Smooth muscle cell (in vitro differentiated cells): Measurements from ENCODE around the gene HTRA1. TPM values are rescaled to one million over a fixed set of nuclear protein-coding genes. Genes with fewer than 3 reads are reported as not detected.
A peak's percentile ranks its signal among the peaks of the same experiment; 100 is the strongest.

ENCODE experiments used
- DNase-seq: peaks from one replicate; lab custom pipeline; 2025; ENCODE audit not compliant: unreplicated experiment; lab: John Stamatoyannopoulos, UW
- H2AFZ ChIP-seq: fragments of 200-600 bp; sonication (generic); 2 replicates; pipeline ENCODE4 v1.6.0; 2016; ENCODE audit warnings: antibody characterized with exemption, low read depth, mild to moderate bottlenecking
- H3F3A ChIP-seq: fragments of 200-600 bp; sonication (generic); 2 replicates; pipeline ENCODE4 v1.6.0; 2017; ENCODE audit warnings: antibody characterized with exemption, low read depth
- H3K27ac ChIP-seq: fragments of 200-600 bp; sonication (generic); 2 replicates; pipeline ENCODE4 v1.5.1; 2016; ENCODE audit warnings: low read depth, mild to moderate bottlenecking
- H3K27me3 ChIP-seq: fragments of 200-600 bp; sonication (generic); 2 replicates; pipeline ENCODE4 v1.6.1; 2016; ENCODE audit warnings: low read depth, mild to moderate bottlenecking
- H3K36me3 ChIP-seq: fragments of 200-600 bp; sonication (generic); 2 replicates; pipeline ENCODE4 v1.5.1; 2016; ENCODE audit warnings: low read depth
- H3K4me1 ChIP-seq: fragments of 200-600 bp; sonication (generic); 2 replicates; pipeline ENCODE4 v1.5.1; 2016; ENCODE audit warnings: low read depth
- H3K4me2 ChIP-seq: fragments of 200-600 bp; sonication (generic); 2 replicates; pipeline ENCODE4 v1.6.0; 2016; ENCODE audit warnings: mild to moderate bottlenecking
- H3K4me3 ChIP-seq: fragments of 200-600 bp; sonication (generic); 2 replicates; pipeline ENCODE4 v1.5.1; 2016; ENCODE audit warnings: mild to moderate bottlenecking
- H3K79me2 ChIP-seq: fragments of 200-600 bp; sonication (generic); 2 replicates; pipeline ENCODE4 v1.6.0; 2016; ENCODE audit warnings: low read depth, mild to moderate bottlenecking
- H3K9ac ChIP-seq: fragments of 200-600 bp; sonication (generic); 2 replicates; pipeline ENCODE4 v1.6.0; 2016; ENCODE audit warnings: low read depth
- H3K9me3 ChIP-seq: fragments of 200-600 bp; sonication (generic); replicated peaks from 2 replicates; pipeline ENCODE4 v1.5.1; 2016; ENCODE audit warnings: low read depth
- H4K20me1 ChIP-seq: fragments of 200-600 bp; sonication (generic); 2 replicates; pipeline ENCODE4 v1.6.0; 2016; ENCODE audit warnings: low read depth
- CTCF ChIP-seq: fragments of 200-600 bp; sonication (generic); IDR thresholded peaks from 2 replicates; pipeline ENCODE4 v1.5.1; 2017; ENCODE audit warnings: borderline replicate concordance, mild to moderate bottlenecking, antibody characterized with exemption; ENCODE audit not compliant: insufficient read depth, poor library complexity, severe bottlenecking
- WGBS: methylation state at CpG from one replicate; pipeline ENCODE4 v1.1.7; 2016; ENCODE audit warnings: low lambda C conversion rate; 5-methylcytosine and 5-hydroxymethylcytosine counted together
- polyA plus RNA-seq: library from polyadenylated mRNA; unstranded; fragments of >200 nt; fragmentation: Nextera tagmentation; extraction: Ambion mirVana; gene quantifications from 2 replicates; pipeline ENCODE4 v1.2.1, GENCODE V29; 2016
- total RNA-seq: library from RNA; depleted of rRNA; stranded (reverse); fragments of >200 nt; gene quantifications from 2 replicates; pipeline ENCODE4 v1.2.3, GENCODE V29; 2014

HTRA1 gene
- total and polyA plus RNA-seq, 2 experiments from 2014 or later = 175 to 257 TPM

GRCh38 chr10:122487174-122487765 is 25.9 kb downstream of the HTRA1 start:
- H3K9me3 ChIP-seq = no peaks in the 10 kb centered on the region
- no peak overlapping the region for H3K9ac ChIP-seq
- H3K79me2 ChIP-seq = peaks cover 10% of the 10 kb centered on the region
- peak overlapping the region; percentile 31 for H3K4me2 ChIP-seq
- H3K4me1 ChIP-seq = peaks cover 13% of the 10 kb centered on the region
- DNase-seq = no peak
- WGBS = 54% methylated on average over 16 of the region's 16 CpGs
- H3K27ac ChIP-seq = no peak overlapping the region
- no peak overlapping the region for H3K4me3 ChIP-seq
- no peaks in the 10 kb centered on the region for H4K20me1 ChIP-seq
- peaks cover 8% of the 10 kb centered on the region for H3F3A ChIP-seq
- H2AFZ ChIP-seq = no peak overlapping the region
- H3K36me3 ChIP-seq = no peaks in the 10 kb centered on the region
- no peaks in the 10 kb centered on the region for H3K27me3 ChIP-seq
- no peak for TF ChIP-seq CTCF

GRCh38 chr10:122490268-122490667 is 28.9 kb downstream of the HTRA1 start:
- DNase-seq = no peak
- H3K36me3 ChIP-seq = no peaks in the 10 kb centered on the region
- no peak for TF ChIP-seq CTCF
- H3K4me1 ChIP-seq = peaks cover 13% of the 10 kb centered on the region
- peak overlapping the region; percentile 21 for H3K9ac ChIP-seq
- peak overlapping the region; percentile 58 for H3K4me2 ChIP-seq
- peaks cover 8% of the 10 kb centered on the region for H3F3A ChIP-seq
- H3K4me3 ChIP-seq = no peak overlapping the region
- no peaks in the 10 kb centered on the region for H3K9me3 ChIP-seq
- peak overlapping the region; percentile 51 for H2AFZ ChIP-seq
- H3K79me2 ChIP-seq = no peaks in the 10 kb centered on the region
- WGBS = 3% methylated on average over 4 of the region's 4 CpGs
- H3K27ac ChIP-seq = peak overlapping the region; percentile 81
- H4K20me1 ChIP-seq = no peaks in the 10 kb centered on the region
- H3K27me3 ChIP-seq = no peaks in the 10 kb centered on the region

GRCh38 chr10:122490786-122491680 is 29.7 kb downstream of the HTRA1 start:
- Histone ChIP-seq H3K4me1 (peaks cover 7% of the 10 kb centered on the region), H4K20me1 (no peaks in the 10 kb centered on the region), H3K9me3 (no peaks in the 10 kb centered on the region), H3F3A (peaks cover 8% of the 10 kb centered on the region), H2AFZ (no peak overlapping the region), H3K79me2 (no peaks in the 10 kb centered on the region), H3K36me3 (no peaks in the 10 kb centered on the region), H3K4me2 (peak overlapping the region; percentile 58), H3K9ac (peak overlapping the region; percentile 21), H3K27me3 (no peaks in the 10 kb centered on the region), H3K27ac (peak overlapping the region; percentile 81), H3K4me3 (no peak overlapping the region)
- DNase-seq = no peak
- 56% methylated on average over 26 of the region's 26 CpGs for WGBS
- TF ChIP-seq CTCF = no peak
